Activated T-helper 1 cell treated with Interleukin-2 at 50 U/mL for 16 hours (primary cell): ENCODE measurements around the gene TIMMDC1.
"Not testable (repeated sequence)": the region's sequence is repeated elsewhere in the genome, so short reads cannot be mapped to it uniquely, and the experiment has no call there.

Source experiments
- DNase-seq: peaks from one replicate; pipeline ENCODE4 v3.0.0-alpha.2; 2020; ENCODE audit warnings: low read depth

TIMMDC1 gene

DNA sequence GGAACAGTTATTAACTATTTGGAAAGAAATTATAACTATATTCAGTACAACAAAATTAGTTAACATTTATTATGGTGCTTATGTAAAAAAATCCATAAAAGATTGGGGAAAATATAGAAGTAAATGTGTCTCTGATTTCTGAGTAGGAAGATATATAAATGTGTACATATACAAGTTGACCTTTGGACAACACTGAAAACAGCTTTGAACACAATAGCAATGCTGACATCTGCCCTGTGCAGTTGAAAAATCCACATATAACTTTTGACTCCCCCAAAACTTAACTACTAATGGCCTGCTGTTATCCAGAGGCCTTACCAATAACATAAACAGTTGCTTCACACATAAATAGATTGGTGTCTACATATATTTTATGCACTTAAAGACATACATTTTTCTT, 12.3 kb downstream of the TIMMDC1 start:
- DNase-seq, result no peak

DNA sequence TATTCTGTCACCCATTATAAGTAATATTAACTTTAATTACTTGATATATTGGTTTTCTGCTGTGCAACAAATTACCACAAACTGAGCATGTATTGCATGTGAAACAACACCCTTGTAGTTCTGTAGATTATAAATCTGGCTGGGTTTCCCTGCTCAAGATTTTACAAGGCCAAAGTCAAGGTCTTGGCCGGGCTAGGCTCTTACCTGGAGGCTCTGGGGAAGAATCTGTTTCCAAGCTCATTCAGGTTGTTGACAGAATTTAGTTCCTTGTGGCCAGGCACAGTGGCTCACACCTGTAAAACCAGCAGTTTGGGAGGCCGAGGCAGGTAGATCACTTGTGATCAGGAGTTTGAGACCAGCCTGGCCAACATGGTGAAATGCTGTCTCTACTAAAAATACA, 16.3 kb downstream of the TIMMDC1 start:
- no peak for DNase-seq

DNA sequence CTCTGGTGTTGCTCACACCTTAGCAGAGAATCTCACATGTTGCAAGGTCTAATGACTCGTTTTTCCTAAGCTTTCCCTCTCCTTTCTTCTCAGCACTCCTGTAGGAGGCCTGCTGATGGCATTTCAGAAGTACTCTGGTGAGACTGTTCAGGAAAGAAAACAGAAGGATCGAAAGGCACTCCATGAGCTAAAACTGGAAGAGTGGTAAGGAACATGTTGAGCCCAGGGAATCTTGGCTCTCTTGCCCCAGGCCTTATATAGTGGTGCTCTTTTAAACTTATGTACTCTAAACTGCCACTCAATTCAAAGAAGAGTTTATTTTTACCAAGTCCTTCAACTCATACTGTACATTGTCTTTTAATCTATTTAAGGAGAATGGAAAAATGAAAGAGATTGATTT, 18.8 kb downstream of the TIMMDC1 start:
- no peak for DNase-seq

DNA sequence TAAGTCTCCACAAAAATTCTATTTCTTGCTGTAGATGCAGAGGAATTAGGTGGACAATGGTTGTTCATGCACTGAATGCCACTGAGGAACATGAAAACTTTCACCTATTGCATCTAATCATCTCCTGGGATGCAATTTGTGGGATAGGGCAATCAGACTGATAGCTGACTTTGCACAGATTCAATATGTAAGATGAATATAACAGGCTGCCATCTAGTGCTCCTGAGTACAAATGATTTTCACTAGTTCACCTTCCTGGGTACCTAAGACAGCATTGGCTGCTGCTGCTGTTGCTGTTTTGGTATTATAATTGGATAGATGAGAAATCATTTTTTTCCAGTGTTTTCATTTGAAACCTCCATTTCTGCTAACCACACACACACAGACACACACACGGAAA, 19.7 kb downstream of the TIMMDC1 start:
- no peak for DNase-seq

DNA sequence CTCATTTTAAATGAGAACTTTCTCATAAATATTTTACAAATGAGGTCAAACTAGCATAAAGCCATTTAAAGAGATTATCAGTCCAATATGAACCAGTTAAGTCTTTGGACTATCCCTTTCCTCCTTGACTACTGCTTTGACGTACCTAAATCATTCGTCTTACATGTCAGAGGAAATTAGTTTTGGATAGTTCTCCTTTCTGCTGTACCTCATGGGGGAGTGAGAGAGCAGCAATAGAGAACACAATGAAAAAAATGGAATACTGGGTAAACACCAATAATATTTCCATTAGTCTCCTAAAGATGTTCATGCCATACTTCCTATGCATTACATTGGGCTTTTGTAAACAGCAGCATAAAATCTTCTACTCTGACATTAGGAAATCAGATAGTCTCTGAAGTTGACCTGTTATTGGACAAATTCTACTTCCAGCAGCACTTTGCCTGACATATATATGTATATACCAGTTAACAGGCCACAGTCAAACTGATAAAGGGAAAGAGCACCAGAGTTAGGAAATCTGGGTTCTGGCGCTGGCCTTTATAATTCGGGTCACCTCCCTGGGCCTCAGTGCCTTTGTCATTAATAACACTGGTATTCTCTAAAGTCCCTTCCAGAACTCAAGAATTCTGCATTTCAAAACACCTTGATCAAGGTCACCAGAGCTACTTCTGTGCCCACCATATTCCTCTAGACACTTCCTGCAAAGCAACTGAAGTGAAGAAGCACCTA, 26.8 kb downstream of the TIMMDC1 start:
- no peak for DNase-seq

DNA sequence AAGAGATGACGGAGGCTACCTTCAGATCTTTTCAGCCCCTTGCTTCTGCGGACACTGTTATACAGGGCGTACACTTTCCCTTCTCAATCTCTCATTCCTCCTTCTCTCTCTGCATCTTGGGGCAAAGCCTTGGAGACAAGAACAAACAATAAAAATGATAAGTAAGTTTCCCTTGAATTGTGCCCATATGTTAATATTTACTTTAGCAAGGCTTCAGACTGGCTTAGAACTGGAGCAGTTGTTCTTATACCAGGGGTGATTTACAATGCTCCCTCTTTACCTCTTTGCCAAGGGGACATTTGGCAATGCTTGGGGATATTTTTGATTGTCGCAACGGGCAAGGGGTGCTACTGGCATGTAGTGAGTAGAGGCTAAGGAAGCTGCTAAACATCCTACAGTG, 29.4 kb downstream of the TIMMDC1 start:
- DNase-seq, result no peak

DNA sequence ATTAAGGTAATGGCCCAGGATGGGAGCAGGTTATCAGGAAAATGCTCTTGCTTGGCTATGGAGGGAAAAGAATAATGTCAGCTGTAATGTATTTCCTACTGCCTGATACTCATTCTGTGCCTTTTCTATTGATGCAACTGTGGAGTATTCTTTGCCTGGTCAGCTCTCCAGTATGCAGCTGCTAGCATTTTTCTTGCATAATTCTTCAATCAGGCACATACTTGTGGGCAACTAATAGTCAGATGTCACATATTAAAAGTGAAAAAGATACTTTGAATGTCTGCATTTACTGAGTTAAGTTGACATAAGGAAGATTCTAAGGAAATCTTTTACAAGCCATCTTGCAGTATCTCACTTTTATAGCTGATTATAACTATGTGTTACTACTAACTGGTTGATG, 31.5 kb downstream of the TIMMDC1 start:
- no peak for DNase-seq

DNA sequence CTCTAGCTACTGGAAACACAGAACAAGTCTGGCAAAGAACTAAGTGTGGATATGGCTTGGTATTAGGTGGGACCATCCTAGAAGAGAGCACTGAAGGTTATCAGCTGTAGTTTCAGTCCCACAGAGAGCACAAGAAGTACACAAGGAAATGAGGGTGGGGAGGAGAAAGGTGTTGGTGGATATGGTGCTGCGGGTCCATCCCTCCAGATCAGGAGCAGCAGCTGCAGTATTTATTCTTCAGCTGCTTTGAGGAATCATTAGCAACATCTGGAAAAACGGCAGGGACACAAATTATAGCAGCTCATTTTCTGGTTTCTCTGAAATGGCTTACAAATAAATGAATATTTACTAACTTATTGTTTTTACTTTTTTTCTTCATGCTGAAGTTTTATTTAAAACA, 32.1 kb downstream of the TIMMDC1 start:
- no peak for DNase-seq

DNA sequence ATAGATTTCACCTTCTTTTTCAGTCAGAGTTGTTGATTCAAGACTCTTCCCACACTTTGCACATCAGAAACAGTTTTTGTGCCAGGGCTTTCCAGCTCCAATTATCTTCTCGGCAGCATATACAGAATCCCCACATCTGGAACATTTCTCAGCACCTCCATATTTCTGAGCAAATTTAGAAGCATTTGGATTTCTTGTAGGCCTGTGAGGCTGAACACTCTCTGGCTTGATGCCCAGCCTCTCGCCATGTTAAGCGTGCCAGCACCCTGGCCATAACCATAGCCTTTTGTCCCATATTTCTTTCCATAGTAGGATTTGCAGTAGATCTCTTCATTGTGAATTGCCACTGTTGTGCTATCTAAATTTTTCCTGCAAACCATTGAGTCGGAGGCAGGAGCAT, 32.8 kb downstream of the TIMMDC1 start:
- no peak for DNase-seq

DNA sequence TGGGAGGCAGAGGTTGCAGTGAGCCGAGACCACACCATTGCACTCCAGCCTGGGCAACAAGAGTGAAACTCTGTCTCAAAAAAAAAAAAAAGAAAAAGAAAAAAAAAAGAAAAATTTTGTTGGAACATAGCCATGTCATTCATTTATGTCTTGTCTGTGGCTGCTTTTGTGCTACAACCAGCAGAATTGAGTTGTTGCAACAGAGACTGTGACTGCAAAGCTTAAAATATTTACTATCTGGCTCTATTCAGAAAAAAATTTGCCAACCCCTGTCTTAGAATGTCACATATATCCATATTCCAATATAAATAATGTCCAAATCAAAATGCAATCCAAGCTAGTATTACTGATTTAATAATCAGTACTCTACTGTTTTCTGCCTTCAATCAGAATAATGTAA, 35.9 kb downstream of the TIMMDC1 start:
- DNase-seq, result no peak

DNA sequence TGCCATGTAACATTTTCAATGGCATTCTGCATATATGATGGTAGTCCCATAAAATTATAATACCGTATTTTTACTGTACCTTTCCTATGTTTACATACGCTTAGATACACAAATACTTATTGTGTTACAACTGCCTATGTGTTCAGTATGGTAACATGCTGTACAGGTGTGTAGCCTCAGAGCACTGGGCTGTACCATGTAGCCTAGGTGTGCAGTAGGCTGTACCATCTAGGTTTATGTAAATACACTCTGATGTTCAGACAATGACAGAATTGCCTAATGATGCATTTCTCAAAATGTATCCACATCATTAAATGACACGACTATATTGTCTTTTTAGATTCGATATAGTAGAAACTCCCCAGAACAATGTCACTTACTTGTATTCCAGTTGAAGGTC, 38.4 kb downstream of the TIMMDC1 start:
- DNase-seq, result no peak

DNA sequence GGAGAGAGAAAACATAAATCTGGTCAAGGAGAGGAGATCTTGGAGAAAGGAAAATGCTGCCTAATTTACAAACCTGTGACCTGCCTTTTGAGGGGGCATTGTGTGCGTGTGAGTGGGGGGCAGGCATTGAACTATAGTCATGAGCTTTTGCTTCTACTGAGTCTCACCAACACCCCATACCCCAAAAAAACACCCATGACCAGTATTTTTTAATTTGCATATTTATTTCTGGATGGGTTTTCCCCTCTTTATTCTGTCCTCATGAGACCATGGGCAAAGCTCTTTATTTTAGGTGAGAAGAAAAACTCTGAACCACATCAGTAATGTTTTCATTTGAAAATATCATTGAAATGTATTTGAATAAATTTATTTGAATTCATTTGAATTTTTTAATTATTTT, 40.4 kb downstream of the TIMMDC1 start:
- no peak for DNase-seq

DNA sequence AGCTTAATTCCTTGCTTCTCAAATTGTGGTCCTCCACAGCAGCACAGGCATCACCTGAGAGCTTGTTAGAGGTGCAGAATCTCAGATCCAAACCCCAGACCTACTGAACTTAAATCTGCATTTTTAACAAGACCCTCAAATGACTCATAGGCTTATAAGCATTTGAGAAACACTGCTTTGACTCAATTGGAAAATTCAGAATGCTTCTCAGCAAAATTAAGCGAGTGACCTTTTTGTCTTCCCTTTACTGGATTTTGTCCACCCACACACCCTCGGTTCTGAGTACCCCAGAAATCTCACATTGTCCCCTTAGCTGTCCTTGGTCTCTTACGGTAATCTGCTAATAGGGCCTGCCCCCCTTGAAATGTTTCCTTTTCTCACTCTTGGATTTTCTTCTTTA, 43.2 kb downstream of the TIMMDC1 start:
- no peak for DNase-seq

DNA sequence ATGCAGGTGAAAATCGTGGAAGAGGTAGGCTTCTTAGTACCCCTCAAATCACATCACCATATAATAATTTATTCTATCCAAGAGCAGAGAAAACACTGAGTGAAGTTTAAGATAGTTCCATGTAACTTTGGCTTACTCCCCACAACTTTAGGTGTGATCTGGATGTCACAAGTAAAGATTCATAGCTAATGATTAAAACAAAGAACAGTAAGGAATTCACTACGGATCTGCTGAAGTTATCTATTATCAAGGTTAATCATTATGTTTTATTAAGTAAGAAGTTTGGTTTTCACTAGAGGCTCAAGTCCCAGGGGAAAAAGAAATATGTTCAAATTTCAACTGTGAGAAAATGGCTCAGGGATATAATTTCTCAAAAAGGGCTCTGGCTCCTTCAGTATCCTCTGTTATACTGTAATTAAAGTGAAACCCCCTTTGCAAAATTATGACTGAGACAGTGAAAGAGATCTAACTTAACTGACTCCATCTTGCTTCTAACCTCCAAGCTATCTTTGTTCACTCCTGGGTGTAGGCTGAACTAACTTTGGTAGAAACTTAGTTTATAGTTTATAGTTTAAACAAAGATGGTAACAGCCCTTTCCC, 43.9 kb downstream of the TIMMDC1 start:
- no peak for DNase-seq

DNA sequence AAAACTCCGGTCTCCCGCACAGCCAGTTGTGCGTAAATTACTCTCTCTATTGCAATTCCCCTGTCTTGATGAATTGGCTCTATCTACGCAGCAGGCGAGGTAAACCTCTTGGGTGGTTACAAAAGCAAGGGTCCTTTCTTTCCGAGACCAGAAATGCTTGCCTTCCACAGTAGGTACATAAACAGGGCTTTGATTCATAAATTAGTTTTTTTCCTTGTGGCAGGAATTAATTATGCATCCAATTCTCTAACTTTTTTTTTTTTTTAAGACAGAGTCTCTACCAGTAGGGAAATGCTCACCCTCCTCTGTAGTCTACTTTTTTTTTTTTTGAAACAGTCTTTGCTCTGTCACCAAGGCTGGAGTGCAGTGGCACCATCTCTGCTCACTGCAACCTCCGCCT, 44.8 kb downstream of the TIMMDC1 start:
- no peak for DNase-seq

DNA sequence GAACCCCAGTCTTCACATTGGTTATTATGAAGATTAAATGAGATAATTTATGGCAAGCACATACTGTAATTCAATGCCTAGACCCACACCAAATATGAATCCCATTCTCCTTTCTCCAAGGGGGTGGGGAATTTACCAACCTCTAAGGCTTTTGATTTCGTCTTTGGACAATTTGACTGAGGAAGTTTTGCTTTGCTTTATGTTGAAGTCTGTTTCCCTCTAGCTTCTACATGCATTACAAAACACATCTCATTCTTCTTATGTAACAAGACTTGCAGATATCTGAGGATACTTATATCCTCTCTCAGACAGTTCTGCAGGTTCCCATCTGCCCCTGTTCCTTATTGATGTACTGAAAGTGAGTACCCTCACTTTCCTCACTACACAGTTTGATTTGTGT, 48.9 kb downstream of the TIMMDC1 start:
- no peak for DNase-seq

DNA sequence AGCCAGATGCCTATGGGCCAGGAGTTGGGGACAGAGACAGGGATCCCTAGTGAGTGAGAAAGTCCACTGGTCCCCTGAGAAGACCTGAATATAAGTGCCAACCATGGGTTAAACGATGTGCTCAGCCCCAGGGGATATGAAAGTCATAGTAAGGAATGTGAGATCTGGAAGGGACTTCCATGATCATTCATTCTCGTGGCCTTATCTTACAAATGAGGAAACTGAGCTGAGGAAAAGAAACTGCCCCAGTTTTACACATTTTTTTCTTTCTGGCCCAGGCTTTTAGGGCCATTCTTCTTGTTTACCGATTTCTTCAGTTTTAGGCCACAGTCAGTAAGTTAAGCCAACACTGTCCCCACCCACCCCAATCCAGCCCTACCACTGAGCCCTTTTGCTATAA, 50.0 kb downstream of the TIMMDC1 start:
- DNase-seq, result no peak

DNA sequence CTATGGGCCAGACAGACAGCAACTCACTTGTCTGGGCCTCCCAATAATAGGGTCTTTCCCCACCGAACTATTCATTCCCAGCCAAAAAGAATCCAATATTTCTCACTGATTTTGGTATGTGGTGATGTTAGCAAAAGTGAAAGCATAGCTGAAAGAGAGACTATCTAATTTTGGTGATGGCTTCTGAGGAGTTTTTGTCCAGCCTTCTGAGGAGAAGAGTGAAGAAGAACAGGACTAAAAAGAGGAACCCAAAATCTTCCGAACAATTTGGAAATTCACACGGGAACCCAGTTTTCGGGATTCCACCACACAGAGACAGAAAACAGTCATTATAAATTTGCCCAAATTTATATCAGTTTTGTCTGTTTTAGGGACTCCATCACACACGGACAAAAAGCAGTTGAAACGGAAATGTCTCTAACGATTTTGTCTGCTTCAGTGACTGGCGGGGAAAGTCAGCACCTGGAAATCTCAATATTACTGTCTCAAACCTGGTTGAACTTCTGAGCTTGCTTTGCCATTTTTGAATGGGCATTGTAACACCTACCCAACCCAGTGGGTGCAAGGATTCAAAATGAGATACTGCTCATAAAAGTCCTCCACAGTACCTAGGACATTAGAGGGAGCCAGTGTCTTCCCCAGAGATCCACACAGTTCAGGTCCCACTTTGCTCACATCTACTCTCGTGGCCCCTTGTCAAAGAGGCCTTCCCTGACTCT, 52.0 kb downstream of the TIMMDC1 start:
- DNase-seq, result no peak

DNA sequence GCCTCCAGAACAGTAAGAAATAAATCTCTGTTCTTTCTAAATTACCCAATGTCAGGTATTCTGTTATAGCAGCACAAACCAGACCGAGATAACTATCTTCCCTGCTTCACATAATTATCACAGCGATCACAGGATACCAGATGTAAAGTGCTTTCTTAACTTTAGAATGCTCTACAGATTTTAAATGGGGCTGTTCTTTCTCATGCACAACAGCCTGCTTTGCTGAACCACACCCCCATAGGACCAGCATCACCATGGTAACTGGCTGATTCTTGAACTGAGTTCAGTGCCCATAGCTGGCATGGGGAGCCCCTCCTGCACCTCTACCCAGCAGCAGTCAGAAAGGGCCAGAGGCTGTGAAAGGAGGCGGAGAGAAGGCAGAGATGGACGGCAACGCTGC, 53.3 kb downstream of the TIMMDC1 start:
- DNase-seq, result no peak

DNA sequence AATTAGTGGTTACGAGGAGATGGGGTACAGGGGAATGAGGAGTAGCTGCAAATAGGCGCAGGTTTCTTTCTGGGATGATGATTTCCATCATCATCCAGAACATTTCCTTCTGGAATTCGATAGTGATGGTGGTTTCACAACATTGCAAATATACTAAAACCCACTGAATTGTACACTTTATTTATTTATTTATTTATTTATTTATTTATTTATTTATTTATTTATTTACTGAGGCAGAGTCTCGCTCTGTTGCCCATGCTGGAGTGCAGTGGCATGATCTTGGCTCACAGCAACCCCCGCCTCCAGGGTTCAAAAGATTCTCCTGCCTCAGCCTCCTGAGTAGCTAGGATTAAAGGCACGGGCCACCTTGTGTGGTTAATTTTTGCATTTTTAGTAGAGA, 54.6 kb downstream of the TIMMDC1 start:
- not testable (repeated sequence) for DNase-seq

DNA sequence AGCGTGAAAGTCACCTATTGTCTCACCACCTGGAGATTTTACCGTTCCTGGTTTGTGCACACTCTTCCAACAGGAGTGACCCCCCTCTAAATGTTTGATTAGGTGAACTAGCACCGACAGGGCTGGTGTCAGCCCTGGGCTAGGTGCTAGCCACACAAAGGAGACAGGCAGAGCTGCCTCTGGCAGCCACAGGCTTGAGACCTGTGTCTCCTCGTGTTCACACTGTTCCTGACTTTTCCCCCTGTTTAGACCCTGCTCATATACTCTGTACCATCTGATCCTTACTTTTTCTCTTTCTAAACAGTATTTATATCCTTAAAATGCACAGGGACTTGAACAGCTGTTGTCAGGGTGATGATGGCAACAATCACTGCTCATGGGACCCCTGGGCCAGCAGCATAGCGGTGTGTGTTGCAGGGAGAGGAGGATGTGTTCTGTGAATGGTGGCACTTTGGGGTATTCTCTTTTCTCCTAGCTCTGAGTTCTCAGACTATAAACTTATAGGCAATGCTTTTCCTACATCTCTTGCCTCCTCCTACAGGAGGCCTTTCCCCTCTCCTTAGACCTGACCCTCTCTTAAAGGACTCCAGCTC, 55.6 kb downstream of the TIMMDC1 start:
- DNase-seq, result no peak

DNA sequence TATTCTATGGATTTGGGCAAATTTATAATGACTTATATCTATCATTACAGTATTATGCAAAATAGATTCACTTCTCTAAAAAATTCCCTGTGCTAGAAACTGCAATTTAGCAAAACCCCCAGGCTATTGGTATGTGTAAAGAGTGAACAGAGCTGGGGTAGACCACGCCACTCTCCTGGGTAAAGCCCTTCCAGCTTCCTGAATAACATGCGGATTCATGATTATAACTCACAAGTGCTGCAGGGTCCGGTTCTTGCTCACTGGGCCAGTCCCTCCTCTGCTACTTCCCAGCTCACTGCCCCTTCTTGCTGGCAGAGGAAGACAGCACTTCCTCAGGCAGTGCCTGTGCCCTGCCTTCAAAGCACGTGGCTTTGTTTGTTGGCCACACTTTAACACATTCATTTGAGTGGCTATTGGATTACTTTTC, 57.0 kb downstream of the TIMMDC1 start:
- DNase-seq, result no peak

DNA sequence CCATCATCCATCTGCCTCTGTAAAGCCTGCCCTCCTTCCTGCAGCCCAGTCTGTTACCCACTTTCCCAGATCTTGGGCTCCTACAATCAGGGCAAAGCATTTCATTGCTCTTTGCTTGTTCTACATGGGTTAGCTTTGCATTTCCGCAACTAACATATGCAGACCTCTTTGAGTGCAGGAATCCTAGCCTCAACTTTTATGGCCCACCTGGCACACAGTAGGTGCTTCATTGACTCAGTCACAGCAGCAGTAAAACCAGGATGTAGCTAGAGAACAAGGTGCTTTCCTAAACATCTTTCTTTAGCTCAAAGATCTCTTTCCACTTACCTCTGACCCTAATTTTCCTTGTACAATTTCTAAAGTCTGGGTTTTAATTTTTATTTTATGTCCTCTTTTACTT, 57.6 kb downstream of the TIMMDC1 start:
- DNase-seq, result no peak
